GM18873 (cell line): Measurements from ENCODE around the gene MYBPHL.
A peak's percentile ranks its signal among the peaks of the same experiment; 100 is the strongest.
"Not testable (repeated sequence)": the region's sequence is repeated elsewhere in the genome, so short reads cannot be mapped to it uniquely, and the experiment has no call there.

Source experiments
- ATAC-seq: cut with Tn5 transposase; IDR thresholded peaks from one replicate; pipeline ENCODE4 v1.9.1; 2021; ENCODE audit warnings: mild to moderate bottlenecking, moderate library complexity, moderate number of reproducible peaks; ENCODE audit not compliant: unreplicated experiment, low FRiP score

Gene MYBPHL

DNA sequence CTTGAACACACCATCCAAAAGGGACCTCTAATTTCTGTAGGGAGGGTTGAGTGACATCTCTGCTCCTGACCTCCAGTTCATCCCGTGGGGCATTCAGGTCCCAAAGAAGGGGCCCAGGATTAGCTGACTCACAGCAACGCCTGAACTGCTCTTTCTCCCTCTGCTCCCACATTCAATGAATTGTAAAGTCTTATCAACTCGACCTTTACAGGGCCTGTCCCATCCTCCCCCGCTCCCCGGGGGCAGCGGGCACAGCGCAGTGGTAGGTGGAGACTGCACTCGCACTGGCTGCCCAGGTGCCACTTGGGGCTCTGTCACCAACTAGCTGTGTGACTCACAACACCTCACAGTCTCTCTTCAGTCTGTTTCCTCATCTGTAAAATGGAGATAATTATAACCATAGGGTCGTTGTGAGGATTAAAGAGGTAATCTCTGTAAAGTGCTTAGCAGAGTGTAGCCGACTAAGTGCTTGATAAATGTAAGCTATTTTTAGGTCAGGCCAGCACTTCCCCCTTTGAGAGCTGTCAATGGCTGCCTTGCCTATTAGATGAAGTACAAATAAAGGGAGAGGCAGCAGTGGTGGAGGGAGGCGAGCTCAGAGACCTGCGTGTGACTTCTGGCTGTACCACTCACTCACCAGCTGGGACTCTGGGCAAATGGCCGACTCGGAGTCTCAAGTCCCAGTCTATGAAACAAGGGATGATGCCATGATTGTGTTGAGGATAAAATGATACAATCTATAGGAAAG is 637 bp upstream of the MYBPHL start:
- ATAC-seq, result no peak

DNA sequence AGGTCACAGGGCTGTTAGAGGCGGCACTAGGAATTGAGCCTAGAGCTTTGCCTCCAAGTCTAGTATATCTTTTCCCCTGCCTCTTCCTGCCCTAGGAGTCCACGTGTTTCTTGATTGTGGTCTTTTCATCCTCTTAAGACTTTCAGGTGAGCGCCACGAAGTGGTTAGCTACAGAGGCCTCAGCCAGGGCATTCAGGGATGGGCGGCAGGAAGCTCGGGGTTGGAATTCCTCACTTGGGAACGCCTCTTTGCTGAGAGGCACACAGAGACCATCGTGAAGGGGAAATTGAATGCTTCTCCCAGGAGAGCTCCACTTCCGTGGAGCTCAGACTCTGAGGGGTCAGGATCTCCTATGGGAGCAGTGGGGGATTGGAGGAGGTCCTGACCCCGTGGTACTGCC is 820 bp downstream of the MYBPHL start:
- ATAC-seq, result not testable (repeated sequence)

DNA sequence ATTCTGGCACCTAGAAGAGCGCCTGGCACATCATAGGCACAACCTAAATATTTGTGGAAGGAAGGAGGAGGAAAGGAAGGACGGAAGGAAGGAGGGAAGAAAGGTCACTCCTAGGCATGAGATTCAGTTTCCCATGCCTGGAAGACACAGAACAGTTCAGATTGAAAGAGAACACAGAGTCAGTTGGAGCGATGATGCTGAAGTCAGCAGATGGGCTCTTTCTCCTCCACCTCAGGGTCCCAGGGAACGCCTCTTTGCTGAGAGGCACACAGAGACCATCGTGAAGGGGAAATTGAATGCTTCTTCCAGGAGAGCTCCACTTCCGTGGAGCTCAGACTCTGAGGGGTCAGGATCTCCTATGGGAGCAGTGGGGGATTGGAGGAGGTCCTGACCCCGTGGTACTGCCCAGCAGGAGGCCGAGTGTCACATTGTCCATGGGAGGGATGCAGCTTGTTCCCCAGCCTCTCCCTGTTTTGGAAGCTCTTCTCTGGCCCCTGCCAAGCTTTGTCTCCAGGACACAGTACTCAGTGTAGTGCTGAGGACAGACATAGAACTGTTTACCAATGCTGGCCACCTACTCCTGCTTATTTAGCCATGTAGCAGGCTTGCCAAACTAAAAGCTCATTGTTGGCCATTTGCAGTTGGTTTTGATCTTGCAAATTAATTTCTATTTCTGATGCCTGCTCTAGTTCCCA is 2.4 kb downstream of the MYBPHL start:
- no peak for ATAC-seq

DNA sequence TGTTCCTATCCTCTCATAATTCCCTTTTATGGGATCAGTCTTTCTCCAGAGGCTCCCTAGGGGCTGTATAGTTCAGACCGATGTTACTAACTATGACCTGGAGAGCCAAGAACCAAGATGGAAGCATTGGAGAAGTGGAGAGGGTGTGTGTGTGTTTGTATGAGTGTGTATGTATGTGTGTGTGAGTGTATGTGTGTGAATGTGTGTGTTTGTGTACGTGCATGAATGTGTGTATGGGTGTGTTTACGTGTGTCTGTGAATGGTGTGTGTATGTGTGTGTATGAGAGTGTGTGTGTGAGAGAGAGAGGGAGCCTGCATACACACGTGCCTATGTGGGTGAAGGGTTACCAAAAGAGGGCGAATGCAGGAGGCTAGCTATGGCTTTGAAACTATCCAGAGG is 4.9 kb downstream of the MYBPHL start:
- ATAC-seq, result no peak

DNA sequence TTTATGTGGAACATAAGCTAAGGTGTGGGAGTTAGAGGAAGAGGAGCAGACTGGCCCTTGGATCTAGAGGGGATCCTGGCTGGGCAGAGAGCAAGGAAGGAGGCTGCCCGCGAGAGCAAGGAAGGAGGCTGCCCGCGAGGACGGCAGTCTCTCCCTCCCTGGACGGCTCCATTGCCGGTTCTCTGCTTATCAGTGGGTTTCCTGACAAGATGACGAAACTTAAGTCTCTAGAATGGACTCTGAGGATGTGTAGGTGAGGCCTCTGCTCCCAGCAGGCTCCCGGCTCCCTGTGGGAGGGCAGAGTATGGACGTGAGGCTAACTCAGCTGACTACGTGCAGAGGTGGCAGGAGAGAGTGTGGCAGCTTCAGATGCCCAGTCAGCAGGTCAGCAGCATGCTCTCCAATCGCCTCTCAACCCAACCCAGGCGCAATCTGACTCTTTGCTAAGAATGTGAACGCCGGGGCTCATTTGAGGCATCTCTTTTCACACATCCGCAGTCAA is 6.1 kb downstream of the MYBPHL start:
- ATAC-seq, result no peak

DNA sequence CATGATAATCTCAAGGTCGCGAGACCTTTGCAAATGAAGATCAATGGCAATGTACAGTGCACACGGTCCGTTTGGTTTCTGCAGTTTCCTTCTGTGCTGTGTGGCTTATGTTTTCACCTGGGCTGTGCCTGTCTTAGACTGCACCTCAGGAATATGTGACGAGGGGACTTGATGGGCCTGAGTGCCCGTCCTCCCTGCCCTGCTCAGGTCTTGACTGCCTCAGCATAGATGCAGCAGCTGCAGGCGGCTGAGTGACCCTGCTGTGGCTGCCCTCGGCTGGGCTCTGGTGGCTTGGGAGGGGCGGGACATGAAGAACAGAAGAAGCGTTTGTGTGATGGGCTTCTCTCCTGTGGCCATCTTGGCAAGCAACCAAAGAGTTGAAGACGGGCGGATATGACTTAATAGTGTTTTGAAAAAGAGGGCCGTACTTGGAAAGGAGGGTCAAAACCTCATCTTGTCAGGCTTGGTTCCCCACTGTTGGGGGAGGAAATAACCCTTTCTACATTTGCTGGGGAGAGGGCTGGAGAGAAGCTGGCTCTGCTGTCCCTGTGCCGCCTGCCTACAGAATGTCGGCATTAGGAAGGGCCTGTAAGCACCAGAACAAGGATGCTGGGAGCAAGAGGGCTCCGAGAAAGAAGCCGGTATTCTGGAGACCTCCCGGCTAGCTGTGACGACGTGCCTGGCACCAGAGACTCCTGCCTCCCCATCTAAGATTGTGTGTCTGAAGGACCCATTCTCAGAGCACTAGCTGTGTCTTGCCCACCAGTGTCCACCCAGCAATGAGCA is 7.1 kb downstream of the MYBPHL start:
- no peak for ATAC-seq

DNA sequence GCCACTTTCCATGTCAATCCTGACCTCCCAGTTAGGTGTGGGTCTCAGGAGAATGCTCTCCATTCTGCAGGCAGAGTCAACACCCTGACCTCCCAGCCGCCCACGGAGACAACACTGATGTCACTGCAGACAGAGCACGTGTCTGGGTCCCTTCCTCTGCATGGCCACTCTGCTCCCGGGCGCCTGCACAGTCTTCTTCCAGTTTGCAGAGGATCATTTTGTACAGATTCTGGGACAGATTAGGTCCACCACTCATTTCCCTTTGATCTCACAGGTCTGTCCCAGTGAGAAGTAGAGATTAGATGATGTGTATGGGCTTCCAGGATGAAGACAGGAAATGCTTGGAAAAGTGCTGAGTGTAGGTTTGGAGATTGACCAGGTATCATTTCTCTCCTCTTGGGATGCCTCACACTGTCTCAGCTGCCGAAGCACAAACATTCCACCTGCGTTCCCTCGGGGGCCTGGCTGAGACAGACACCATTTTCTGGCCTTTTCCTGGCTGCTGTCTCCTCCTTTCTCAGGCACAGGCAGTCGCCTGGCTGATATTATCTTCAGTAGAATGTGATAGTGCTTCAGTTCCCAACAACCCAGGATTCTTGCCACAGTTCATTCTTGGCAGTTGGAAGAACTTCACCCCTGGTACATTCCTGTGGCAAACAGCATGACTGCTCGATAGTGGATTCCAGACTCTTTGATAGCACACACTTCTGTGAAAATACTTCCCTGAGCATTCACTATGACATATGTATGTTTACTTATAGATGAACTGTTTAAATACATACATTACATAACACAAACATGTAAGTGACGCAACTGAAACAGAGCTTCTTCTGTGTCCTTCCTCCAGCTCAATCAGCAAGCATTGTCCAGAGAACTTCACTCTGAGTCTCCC is 7.9 kb downstream of the MYBPHL start:
- ATAC-seq, result no peak

DNA sequence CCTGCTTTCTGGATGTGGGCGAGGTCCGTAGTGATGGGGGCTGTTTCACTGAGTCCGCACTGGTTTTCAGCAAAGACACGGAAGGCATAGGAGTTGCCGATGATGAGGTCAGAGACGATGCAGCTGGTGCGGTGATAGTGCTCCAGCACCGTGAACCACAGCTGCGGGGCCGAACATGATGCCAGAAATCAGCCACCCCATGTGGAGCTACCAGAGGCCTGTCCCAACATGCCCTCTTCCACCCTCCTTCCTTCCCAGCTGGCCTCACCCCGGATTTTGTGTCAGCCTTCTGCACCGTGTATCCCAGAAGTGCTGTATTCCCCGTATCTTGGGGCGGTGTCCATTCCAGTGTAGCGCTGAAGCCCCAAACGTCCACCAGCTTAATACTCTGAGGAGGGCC is 10.0 kb downstream of the MYBPHL start:
- no peak for ATAC-seq

DNA sequence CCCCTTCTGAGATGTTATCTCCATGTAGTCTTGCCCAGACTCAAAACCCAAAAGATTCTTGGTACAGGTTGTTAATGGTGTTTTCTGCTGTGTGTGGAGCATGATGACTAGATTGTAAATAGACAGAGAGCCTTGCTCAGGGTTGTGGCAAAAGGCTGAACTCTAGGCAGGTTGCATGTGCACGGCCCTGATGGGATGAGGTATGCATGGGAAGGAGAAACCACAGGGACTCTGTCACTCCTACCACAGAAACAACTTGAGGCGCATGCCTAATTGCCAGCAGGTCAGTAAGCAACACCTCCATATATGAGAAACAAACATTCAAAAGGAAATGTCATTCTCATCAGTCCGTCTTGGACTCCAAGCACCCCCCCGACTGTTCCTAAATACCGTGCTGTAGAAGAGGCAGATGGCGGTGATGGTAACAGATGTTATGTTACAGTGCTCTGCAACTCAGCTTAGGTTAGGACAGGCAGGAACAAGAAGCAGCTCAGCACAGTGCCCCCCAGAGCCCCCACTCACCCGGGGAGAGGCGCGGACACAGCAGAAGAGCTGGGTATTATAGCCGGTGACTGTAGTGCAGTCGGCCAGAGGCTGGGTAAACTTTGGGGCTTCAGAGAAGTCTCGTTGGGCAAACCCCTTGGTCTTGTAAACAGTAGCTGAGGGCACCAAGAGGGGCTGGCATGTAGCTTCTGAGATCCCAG is 10.9 kb downstream of the MYBPHL start:
- ATAC-seq, result no peak

DNA sequence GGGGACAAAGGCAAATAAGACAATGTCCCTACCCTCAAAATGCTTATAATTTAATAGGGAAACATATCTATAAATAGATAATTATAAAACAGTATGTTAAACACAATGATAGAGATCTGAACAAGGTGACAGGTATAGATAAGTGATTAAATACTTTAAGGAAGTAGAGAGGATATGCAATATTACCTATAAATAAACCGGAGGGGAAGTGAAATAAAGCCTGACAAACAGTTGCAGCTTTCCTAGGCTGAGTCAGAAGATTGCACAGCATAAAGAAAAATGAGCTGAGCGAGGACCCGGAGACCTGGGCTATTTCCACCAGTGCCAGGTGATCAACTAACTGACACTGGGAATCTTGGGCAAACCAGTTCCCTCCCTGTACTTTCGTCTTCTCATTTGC is 12.3 kb downstream of the MYBPHL start:
- no peak for ATAC-seq

DNA sequence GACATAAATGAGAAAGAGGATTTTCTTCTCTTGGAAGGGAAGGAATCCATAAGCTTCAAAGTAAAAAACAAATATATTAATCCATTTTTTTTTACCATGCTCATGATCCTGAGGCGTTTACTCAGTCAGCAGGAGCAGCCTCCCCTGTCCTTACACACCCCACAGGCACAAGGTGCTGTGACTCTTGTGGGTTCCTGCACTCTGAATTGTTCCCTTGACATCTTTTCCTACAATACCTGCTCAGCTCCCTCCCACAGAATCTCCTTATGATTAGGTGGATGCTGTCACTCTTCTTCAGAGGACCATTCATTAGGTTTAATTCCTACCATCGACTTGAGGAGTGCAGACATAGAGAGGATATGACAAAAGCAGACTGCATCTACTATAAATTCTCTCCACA is 13.8 kb downstream of the MYBPHL start:
- ATAC-seq, result no peak

DNA sequence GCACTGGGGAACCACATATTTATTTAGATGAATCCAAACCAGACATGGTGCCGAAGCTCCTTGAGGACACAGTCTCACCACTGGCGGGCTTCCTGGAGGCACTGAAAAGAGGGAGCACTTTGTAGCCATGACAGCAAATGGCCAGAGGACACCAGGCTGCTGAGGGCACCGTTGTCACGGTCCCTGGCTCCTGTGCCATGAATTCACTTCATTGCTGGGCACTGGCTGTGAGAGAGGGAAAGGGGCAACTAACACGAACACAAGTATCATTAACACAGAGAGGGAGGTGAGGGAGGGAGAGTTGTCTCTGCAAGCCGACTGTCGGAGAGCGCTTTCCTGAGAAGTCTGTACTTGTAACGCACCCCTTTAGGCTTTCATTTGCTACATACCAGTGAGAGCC is 14.4 kb downstream of the MYBPHL start:
- no peak for ATAC-seq

DNA sequence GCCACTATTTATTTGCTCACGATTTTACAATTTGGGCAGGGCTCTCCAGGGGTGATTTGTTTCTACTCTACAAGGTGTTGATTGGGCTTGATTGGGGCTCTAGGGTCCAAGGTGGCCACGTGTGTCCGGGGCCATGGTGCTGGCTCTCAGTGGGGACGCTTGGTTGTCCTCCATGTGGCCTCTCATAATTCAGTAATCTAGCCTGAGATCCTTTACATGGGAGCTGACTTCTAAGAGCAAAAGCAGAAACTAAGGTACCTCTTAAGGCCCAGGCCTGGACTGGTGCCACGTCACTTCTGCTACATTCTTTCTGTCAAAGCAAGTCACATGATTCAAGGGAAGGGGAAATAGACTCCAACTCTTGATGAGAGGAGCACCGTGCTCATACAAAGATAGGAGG is 15.8 kb downstream of the MYBPHL start:
- no peak for ATAC-seq

DNA sequence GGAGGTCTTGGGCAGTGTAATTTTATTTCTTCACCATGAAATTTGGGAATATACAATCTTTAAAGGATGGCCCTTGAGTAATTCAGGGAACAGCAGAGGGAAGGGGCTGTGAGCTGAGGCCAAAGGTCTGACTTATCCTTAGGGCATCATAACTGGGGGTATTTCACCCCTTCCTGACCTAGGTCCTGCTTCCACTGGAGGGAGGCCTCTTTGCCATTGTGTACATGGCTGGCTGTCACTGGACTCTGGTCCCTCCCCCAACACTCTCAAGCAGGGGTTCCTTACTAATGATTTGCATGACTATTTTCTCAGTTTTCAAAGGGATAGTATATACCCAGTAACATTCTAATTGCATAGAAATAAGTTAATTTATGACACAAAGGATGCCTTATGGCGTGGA is 16.7 kb downstream of the MYBPHL start:
- no peak for ATAC-seq

DNA sequence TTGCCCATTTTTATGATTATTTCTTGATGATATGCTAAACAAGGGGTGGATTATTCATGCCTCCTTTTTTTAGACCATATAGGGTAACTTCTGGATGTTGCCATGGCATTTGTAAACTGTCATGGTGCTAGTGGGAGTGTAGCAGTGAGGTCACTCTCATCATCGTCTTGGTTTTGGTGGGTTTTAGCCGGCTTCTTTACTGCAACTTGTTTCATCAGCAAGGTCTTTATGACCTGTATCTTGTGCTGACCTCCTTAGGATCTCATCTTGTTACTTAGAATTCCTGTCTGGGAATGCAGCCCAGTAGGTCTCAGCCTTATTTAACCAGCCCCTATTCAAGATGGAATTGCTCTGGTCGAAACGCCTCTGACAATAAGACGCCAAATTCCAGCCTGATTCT is 20.0 kb downstream of the MYBPHL start:
- not testable (repeated sequence) for ATAC-seq

DNA sequence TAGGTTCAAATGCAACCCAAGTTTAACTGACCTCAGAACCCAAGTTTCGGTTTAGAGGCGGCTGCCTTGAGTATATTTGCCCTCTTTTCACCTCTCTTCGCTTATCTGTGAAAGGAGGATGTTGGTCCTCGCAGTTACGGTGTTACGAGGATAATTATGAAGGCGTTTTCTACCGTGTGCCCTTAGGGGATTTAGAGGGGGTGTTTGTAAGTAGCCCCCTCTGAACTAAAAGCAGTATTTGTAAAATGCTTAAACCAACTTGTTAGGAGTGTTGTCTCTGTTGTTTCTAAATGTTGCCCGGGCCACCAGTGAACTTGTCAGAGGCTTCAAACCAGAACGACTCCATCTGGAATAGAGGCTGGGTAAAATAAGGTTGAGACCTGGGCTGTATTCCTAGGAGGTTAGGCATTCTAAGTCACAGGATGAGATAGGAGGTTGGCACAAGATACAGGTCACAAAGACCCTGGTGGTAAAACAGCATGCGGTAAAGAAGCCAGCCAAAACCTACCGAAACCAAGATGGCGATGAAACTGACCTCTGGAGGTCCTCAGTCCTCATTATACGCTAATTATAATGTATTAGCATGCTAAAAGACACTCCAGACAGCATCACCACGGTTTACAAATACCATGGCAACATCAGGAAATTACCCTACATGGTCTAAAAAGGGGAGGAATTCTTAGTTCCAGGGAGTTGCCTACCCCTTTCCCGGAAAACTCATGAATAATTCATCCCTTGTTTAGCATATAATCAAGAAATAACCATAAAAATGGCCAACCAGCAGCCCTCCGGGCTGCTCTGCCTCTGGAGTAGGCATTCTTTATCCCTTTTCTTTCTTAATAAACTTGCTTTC is 22.8 kb downstream of the MYBPHL start:
- peak; percentile 27 for ATAC-seq

DNA sequence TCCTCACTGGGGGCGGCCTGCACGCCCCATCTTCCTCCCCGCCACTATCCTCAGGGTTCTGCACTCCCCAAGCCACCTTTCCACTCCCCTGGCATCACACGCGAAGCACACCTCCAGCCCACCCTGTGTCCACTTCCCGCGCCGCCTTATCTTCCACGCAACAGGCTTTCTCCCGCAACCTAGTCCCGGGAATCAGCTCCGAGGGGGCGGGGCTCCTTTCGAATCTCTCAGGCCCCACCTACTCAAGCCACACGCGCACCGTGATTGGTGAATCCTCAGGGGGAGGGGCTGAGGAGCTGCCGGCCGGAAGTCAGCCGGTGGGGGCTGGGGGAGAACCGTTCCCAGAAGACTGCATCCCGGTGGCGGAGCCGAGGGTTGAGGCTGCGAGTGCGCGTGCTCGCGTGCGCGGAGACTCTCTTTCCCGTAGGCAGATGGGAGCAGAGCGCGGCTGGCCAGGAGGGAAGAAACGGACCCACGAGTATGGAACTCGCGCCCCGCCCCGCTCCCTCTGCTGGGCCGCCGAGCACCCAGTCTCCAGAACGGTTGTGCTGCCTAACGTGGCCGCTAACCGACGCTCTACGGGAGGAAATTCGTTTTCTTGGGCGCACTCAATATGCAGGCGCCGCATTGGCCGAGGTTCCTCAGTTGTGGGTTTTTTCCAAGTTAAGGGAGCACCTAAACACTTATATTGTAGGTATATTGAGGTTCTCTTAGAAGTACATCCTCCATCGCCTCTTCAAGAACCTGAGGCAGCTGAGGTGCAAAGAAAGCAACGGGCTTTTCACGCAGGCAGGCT is 23.7 kb downstream of the MYBPHL start, which contains the start of gene PSRC1:
Gene PSRC1 (minus strand): TSS at position 194 of the 796 bp plus-strand sequence.
- ATAC-seq, result peak; percentile 82

DNA sequence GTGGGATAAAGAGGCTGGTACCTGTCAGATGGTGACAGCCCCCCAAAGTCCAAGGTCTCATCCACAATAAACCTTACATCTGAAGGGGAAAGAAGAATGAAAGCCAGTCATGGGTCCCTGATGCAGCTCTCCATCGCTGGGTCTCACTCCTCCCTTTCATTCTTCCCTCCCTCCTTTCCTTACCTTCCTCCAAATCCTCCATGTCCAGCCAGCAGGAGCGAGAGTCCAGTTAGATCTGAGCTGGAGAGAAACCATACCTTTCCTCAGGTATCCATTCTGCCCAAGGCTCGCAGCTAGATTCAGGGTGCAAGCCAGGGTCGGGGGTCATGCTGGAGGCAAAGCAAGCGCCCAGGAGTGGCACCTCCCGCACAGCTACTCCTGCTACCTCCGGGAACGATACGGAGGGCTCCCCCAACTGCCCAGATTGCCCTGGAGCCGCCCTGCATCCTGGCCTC is 24.3 kb downstream of the MYBPHL start:
- ATAC-seq, result no peak
